Measurements from ENCODE around the gene SOCS3. TPM values are rescaled to one million over a fixed set of nuclear protein-coding genes. Genes with fewer than 3 reads are reported as not detected.

The SOCS3 gene, protein sequence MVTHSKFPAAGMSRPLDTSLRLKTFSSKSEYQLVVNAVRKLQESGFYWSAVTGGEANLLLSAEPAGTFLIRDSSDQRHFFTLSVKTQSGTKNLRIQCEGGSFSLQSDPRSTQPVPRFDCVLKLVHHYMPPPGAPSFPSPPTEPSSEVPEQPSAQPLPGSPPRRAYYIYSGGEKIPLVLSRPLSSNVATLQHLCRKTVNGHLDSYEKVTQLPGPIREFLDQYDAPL
- polyA plus RNA-seq (ENCODE audit: insufficient read length in 10 of 10): 100 to 1,000 TPM in 1 of 10 donors, 10 to 100 TPM in 7, 1 to 10 TPM in 2; 4.2 to 161 (median 21.2) TPM
- long read RNA-seq, donor 1, transcript SOCS3-201 (2 exons, 2,734 nt): major isoform, 17 of 17 reads
- long read RNA-seq, donor 1, partial matches to known transcripts: 0 of 17 reads
- long read RNA-seq, donor 1, other reads (novel, unspliced or antisense): 0 of 17 reads
- long read RNA-seq, donor 2, partial matches to known transcripts: 0 of 3 reads
- long read RNA-seq, donor 2, other reads (novel, unspliced or antisense): 0 of 3 reads
- long read RNA-seq, donor 3: 0 reads
- long read RNA-seq, donor 4, transcript SOCS3-201 (2 exons, 2,734 nt): major isoform, 6 of 6 reads
- long read RNA-seq, donor 4, partial matches to known transcripts: 0 of 6 reads
- long read RNA-seq, donor 4, other reads (novel, unspliced or antisense): 0 of 6 reads
- long read RNA-seq, donor 5, transcript SOCS3-201 (2 exons, 2,734 nt): major isoform, 96 of 96 reads
- long read RNA-seq, donor 5, partial matches to known transcripts: 0 of 96 reads
- long read RNA-seq, donor 5, other reads (novel, unspliced or antisense): 0 of 96 reads
- long read RNA-seq, donor 6, transcript SOCS3-201 (2 exons, 2,734 nt): major isoform, 9 of 9 reads
- long read RNA-seq, donor 6, partial matches to known transcripts: 0 of 9 reads
- long read RNA-seq, donor 6, other reads (novel, unspliced or antisense): 0 of 9 reads
- long read RNA-seq, donor 7, transcript SOCS3-201 (2 exons, 2,734 nt): major isoform, 7 of 7 reads
- long read RNA-seq, donor 7, partial matches to known transcripts: 0 of 7 reads
- long read RNA-seq, donor 7, other reads (novel, unspliced or antisense): 0 of 7 reads
- long read RNA-seq, donor 8: 0 reads
- long read RNA-seq, donor 9, transcript SOCS3-201 (2 exons, 2,734 nt): major isoform, 16 of 16 reads
- long read RNA-seq, donor 9, partial matches to known transcripts: 0 of 16 reads
- long read RNA-seq, donor 9, other reads (novel, unspliced or antisense): 0 of 16 reads

- peak; percentile 96 to 98 (median 98) for DNase-seq
Measured at GRCh38 chr17:78359997-78360370, at the start of gene SOCS3. SOCS3 (minus strand) TSS chr17:78360077; CDS start chr17:78359095, 982 bp downstream.

GRCh38 chr17:78409191-78409928 is 49.5 kb upstream of the SOCS3 start:
- no peak for DNase-seq

DNA sequence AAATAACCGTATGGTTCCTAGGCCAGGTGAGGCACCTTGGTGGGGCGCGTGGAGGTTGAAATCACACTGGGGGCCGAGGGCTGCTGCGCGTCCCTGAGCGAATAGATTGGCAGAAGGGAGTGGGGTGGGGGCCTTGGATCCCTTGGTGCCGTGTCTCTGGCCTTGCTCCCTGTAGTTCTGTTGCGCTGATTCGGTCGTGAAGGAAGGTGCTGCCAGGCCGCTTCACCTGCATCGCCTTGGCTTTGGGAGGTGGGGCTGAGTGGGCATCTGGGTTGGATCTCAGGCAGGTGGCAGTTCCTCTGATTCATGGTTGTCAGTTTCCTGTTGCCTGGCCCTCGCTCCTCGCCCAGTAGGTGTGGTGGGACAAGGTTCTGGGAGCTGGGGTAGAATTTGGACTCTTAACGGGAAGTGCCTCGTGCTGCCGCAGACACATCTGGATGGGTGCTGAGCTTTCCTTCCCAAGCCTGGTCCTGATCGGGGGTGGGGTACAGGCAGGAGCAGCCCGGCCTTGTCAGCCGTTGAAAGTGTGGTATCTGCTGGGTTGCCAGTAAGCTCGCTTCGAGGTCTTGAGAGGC is 48.7 kb upstream of the SOCS3 start:
- DNase-seq: no peak

DNA sequence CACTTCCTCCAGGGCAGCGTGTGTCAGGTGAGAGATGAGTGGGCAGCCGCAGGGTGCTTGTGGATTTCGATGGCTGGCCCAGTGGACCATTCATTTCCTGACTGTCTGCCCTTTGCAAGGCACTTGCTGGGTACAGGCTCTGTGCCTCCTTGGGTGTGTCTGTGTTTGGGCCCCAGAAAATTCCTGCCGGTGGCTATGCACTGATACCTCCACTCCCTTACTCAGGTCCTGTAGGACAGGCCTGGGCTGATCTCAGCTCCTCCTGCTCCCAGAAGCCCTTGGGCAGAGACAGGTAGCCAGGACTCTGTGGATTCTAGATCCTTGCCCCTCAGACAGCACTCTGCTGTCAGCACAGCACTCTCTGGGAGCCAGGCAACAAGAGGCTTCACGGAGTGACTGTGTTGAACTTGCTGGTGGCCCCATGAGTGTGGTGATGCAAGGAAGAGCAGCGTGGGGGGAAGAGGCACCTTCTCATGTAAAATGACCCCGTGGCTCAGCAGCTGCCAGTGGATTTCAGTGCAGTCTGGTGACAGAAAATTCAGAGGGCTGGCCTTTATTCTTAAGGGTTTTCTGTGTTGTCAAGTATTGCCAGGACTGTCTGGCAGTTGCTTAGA is 47.6 kb upstream of the SOCS3 start:
- no peak for DNase-seq

DNA sequence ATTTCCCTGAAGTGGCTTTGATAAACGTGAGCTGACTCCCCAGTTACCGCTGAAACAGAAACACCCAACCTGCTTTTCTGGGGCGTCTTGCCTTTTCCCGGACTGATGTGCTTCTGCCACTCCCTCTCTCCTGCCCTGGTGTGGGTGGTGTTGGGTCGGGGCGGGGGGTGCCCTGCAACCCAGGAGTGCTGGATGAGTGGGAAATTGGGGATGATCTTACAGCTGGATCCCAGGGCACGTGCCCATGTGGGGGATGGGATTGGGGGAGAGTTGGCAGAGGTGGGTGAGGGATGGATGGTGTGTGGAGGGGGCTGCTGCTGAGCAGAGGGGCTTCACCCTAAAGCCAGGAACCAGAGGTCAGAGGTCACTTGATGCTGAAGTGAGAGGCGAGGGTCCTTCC is 47.0 kb upstream of the SOCS3 start:
- DNase-seq: no peak

DNA sequence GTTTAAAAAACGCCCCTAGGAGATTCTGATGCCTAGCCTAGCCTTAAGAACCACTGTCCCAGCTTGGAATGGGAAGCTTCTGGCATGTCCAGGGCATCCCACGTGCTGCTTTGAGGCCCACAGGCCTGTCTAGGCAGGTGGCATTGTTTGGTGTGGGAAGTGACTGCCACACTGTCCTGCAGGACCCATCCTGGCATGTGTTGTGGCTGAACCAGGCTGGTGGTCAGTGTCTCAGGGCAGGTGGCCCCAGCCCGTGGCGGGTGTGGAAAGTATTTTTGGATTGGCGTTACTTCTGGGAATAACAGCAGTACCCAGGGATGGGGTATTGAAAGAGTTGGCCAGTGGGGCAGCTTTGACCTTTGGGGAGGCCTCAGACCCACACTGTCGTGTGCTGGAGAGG is 46.5 kb upstream of the SOCS3 start:
- DNase-seq: no peak

DNA sequence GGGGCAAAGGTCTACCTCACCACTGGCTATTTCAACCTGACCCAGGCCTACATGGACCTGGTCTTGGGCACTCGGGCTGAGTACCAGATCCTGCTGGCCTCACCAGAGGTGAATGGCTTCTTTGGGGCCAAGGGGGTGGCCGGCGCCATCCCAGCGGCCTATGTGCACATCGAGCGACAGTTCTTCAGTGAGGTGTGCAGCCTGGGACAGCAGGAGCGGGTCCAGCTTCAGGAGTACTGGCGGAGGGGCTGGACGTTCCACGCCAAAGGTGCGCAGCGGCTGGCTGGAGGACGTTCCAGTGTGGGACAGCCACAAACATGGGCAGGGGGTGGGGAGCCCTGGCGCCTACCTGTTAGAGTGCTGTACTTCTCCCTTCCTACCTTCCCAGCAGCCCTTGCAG is 43.9 kb upstream of the SOCS3 start:
- no peak for DNase-seq

GRCh38 chr17:78401891-78402290 is 42.0 kb upstream of the SOCS3 start:
- DNase-seq: peak in 1 of 3 donors; percentile 8

- DNase-seq: peak in 1 of 3 donors; percentile 4
Measured at GRCh38 chr17:78401246-78401645, 41.4 kb upstream of the SOCS3 start.

DNA sequence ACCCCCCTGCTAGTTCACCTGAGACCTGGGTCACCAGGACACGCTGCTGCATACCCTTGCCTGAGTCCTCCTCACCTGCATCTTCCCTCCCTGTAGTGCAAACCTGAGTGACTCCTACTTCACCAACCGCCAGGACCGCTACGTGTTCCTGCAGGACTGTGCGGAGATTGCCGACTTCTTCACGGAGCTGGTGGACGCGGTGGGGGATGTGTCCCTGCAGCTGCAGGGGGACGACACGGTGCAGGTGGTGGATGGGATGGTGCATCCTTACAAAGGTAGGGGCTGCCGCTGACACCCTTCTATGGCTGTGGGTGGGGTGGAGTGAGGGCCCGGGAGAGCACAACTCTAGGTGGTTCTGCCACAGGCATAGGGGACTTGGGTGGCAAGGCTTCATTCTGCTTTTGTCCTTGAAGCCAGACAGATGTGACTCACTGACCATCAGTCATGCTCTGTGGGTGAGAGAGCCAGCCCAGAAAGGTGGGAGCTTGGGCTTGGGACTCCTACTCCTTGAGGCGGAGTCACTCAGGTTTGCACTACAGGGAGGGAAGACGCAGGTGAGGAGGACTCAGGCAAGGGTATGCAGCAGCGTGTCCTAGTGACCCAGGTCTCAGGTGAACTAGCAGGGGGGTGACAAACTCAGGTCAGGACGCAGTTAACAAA is 40.8 kb upstream of the SOCS3 start:
- no peak for DNase-seq

- DNase-seq: no peak
Measured at GRCh38 chr17:78399693-78400144, 39.8 kb upstream of the SOCS3 start.

DNA sequence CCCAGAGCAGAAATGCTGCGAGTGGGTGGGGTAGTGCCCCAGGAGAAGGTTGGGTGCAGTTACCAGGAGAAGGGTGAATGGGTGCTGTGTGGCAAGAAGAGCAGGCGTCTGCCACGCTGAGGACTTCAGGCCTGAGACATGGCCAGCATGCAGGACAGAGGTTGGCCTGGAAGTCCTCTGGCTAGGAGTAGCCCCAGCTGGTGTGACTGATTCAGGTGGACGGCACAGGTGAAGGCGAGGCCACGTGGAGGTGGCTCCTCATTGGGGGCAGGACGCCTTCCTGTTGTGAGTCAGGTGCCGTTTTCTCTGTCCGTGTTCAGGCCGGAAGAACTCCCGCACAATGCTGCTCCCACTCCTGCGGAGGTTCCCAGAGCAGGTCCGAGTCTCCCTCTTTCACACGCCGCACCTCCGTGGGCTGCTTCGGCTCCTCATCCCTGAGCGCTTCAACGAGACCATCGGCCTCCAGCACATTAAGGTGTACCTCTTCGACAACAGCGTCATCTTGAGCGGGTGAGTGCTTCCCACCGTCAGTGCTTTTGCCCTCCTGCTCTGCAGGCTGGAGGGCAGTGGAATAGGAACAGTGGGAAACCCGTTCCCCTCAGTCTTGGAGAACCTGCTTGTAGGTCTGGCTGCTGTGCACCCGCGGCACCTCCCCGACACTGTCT is 39.3 kb upstream of the SOCS3 start:
- DNase-seq: no peak

DNA sequence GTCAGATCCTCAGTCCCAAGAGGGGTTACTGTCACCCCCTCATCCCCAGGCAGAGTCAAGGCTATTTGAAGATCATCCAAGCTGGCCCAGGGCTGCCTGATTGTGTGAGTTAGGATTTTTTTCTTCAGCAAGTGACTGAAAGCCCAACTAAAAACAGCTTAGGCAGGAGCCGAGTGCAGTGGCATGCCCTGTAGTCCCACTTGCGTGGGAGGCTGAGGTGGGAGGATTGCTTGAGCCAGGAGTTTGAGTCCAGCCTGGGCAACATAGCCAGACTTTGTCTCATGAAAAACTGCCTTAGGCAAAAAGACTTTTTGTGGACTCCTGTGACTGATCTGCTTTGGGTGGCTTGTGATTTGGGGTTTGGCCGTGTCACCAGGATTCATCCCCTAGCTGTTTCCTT is 38.5 kb upstream of the SOCS3 start:
- DNase-seq: no peak

DNA sequence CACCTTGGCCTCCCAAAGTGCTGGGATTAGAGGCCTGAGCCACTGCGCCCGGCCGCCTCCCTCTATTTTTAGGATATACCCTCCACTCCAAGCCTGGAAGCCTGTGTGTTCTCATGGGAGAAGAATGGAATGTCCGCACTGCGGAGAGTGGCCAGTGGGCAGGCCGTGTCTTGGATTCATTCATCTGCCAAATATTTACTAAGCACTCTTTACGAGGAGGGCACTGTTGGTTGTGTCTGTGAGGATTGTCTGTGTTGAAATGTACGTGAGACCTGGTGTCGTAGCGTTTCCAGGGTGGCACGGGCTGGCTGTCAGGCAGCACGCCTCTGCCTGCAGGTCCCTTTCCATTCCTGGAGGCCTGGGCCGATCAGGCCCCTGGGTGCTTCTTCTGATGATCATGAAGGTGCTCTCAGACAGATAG is 37.8 kb upstream of the SOCS3 start:
- no peak for DNase-seq

DNA sequence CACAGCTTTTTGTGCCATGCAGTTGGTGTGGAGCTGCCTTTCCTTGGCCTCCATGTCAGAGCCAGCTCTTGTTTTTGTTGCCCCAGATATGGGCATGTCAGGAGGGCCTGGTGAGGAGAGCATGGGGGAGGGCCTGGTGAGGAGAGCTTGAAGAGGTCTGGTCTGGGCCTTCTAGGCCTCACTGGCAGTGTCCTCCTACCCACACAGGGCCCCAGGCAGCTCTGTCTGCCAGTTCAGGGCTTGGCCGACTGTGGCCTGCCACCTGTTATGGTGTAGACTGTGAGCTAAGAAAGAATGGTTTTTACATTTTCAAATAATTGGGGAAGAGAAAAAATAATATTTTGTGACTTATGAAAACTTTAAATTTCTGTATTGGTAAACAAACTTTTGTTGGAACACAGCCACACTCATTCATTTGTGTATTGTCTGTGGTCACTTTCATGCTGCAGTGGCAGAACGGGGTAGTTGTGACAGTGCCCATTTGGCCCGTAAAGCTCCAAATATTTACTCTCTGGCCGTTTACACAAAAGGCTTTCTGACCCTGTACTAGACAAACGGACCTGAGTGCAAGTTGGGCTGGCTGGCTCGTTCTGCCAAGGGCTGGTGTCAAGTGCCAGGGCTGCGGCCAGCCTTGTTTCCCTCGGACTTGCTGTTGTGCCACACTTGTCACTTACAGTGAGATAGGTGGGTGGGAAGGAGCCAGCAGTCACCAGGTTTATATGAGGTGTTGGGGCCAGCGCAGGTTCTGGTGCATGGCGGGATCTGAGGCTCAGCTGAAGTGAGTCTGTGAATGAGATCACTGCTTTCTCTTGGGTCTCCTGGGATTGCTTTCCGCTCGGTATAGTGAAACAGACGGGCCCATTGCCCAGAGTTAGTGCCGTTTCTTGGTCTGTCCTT is 36.8 kb upstream of the SOCS3 start:
- peak in 1 of 3 donors; percentile 82 for DNase-seq

DNA sequence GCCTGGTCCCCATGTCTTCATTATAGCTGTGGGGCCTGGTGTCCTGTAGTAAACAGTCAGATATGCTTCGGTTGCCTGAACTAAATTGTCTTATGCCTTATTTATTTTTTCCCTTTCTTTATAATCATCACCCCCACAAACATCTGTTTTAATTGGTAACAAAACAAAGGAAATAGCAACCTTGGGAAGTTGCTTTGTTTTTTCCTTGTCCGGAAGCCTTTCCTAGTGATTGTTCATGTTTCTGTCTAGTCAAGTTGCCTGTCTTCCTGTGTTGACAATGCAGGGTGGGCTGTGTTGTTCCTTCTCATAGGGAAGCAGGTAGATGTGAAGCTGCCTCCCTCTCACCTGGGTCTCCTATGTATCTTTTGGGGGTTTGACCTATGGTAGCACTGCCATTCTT is 35.3 kb upstream of the SOCS3 start:
- no peak for DNase-seq

- no peak for DNase-seq
Measured at GRCh38 chr17:78394209-78394608, 34.3 kb upstream of the SOCS3 start.

DNA sequence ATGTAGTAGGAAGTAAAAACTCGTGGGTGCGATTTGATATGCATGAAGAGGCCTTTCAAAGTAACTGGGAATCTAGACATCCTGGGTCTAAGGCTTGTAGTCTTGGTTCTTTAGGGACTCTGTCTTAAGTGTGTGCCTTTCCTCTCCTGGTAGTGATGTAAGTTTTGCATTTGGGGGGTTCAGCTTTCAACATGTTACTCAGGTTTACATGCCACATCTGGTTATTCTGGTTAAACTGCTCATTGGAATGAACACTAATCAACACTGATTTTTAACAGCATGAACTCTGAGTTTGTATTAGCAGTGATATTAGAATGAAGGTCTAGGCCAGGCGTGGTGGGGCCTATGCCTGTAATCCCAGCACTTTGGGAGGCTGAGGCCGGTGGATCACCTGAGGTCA is 33.7 kb upstream of the SOCS3 start:
- no peak for DNase-seq
